ENCODE data around the gene MLYCD.

MLYCD gene

GRCh38 chr16:83895243-83895642 is 3.7 kb upstream of the MLYCD start:
- Histone ChIP-seq H3K4me1 (peaks cover 12% of the 10 kb centered on the region), H3K36me3 (no peaks in the 10 kb centered on the region), H3K4me3 (no peak overlapping the region), H3K9ac (no peak overlapping the region), H3K9me3 (peaks cover 24% of the 10 kb centered on the region), H3K4me2 (no peak overlapping the region), H4K20me1 (peaks cover 6% of the 10 kb centered on the region; the same call in 1 of the 2 replicates), H3K27me3 (no peaks in the 10 kb centered on the region), H3K27ac (no peak overlapping the region)
- no peak for TF ChIP-seq Cebpa-rat (IDR thresholded peaks at IDR 0.05)

DNA sequence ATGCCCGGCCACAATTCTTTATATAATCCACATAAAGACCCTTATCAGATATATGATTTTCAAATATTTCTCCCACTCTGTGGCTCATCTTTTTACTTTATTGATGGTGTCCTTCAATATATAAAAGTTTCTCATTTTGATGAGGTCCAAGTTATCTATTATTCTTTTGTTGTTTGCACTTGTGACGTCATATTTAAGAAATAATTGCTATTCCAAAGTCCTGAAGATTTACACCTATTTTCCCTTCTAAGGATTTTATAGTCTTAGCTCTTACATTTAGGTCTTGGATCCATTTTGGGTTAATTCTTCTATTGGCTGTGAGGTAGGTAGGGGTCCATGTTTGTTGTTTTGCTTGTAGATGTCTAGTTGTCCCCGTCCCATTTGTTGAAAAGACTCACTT is 3.0 kb upstream of the MLYCD start:
- H3K4me1 ChIP-seq, result peaks cover 18% of the 10 kb centered on the region
- H3K4me2 ChIP-seq, result no peak overlapping the region
- H4K20me1 ChIP-seq, result peaks cover 13% of the 10 kb centered on the region
- H3K9me3 ChIP-seq, result peaks cover 18% of the 10 kb centered on the region
- H3K27ac ChIP-seq, result no peak overlapping the region
- H3K36me3 ChIP-seq, result no peaks in the 10 kb centered on the region
- H3K4me3 ChIP-seq, result no peak overlapping the region
- no peak overlapping the region for H3K9ac ChIP-seq
- H3K27me3 ChIP-seq, result no peaks in the 10 kb centered on the region
- no peak for TF ChIP-seq Cebpa-rat (IDR thresholded peaks at IDR 0.05)

GRCh38 chr16:83899272-83899897 is 470 bp downstream of the MLYCD start:
- no peak for TF ChIP-seq Cebpa-rat (IDR thresholded peaks at IDR 0.05)
- peak overlapping the region; percentile 85 for H3K9ac ChIP-seq
- H3K27ac ChIP-seq, result peak overlapping the region; percentile 79

DNA sequence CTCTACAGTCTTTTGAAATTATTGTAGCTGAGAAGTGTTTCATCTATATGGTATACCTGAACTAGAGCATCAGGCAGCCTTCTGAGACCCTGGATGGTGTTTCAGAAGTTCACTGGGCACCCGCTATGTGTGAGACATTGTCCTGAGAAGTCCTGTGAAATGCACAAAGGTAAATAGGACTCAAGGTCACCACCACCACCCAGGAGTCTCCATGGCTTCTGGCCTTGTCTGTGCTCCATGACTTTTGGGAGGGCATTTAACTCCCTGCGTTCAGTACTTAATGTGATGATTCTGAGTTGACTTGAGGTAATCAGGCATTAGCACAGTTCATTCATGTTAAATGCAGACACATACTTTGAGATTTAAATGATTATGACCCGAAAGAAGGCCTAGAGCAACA is 1.1 kb downstream of the MLYCD start:
- Histone ChIP-seq H4K20me1 (peaks cover 50% of the 10 kb centered on the region), H3K9ac (peak overlapping the region; percentile 85), H3K27me3 (no peaks in the 10 kb centered on the region), H3K4me1 (peaks cover 32% of the 10 kb centered on the region), H3K4me3 (peak overlapping the region; percentile 88), H3K36me3 (peaks cover 24% of the 10 kb centered on the region), H3K9me3 (no peaks in the 10 kb centered on the region), H3K27ac (no peak overlapping the region), H3K4me2 (peak overlapping the region; percentile 87)
- TF ChIP-seq Cebpa-rat (IDR thresholded peaks at IDR 0.05), result no peak

More at GRCh38 chr16:83899272-83899897, 470 bp downstream of the MLYCD start:
- Histone ChIP-seq H3K4me2 (peak overlapping the region; percentile 87), H3K4me3 (peak overlapping the region; percentile 88), H3K9me3 (no peaks in the 10 kb centered on the region), H3K27me3 (no peaks in the 10 kb centered on the region), H4K20me1 (peaks cover 45% of the 10 kb centered on the region), H3K4me1 (peaks cover 32% of the 10 kb centered on the region), H3K36me3 (peaks cover 18% of the 10 kb centered on the region)

GRCh38 chr16:83900571-83900970 is 1.7 kb downstream of the MLYCD start:
- Histone ChIP-seq H3K27ac (no peak overlapping the region), H3K27me3 (no peaks in the 10 kb centered on the region), H4K20me1 (peaks cover 56% of the 10 kb centered on the region), H3K4me3 (no peak overlapping the region), H3K36me3 (peaks cover 30% of the 10 kb centered on the region), H3K4me2 (peak overlapping the region; percentile 87), H3K4me1 (peaks cover 32% of the 10 kb centered on the region), H3K9me3 (no peaks in the 10 kb centered on the region), H3K9ac (no peak overlapping the region)
- TF ChIP-seq Cebpa-rat (IDR thresholded peaks at IDR 0.05), result no peak

- no peak for TF ChIP-seq Cebpa-rat (IDR thresholded peaks at IDR 0.05)
- H3K36me3 ChIP-seq, result peaks cover 35% of the 10 kb centered on the region
- peaks cover 32% of the 10 kb centered on the region for H3K4me1 ChIP-seq
- peaks cover 62% of the 10 kb centered on the region for H4K20me1 ChIP-seq
- H3K4me3 ChIP-seq, result no peak overlapping the region
- H3K9ac ChIP-seq, result no peak overlapping the region
- H3K27ac ChIP-seq, result no peak overlapping the region
- no peaks in the 10 kb centered on the region for H3K9me3 ChIP-seq
- no peaks in the 10 kb centered on the region for H3K27me3 ChIP-seq
- H3K4me2 ChIP-seq, result no peak overlapping the region
Observed at GRCh38 chr16:83901101-83901500, 2.2 kb downstream of the MLYCD start.

DNA sequence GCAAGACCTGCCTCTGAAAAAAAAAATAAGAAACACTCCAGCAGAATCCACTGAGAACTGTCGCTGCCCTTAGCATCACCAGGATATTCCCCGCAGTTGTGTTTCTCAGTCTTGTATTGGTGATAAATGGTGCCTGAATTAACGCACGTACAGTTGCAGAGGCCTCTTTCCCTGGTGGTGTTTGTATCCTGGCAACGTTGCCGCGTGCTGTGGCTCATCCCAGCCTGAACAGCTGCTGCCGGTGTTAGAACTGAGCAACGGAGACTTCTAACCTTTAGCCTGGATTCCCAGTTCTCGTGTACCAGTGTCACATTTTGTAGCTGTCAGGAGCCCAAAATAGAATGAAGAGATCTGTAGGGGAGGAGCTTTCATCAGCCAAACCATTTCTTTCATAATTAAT is 4.8 kb downstream of the MLYCD start:
- peaks cover 84% of the 10 kb centered on the region for H4K20me1 ChIP-seq
- peaks cover 62% of the 10 kb centered on the region for H3K36me3 ChIP-seq
- H3K4me3 ChIP-seq, result no peak overlapping the region
- H3K4me2 ChIP-seq, result no peak overlapping the region
- H3K27ac ChIP-seq, result no peak overlapping the region
- TF ChIP-seq Cebpa-rat (IDR thresholded peaks at IDR 0.05), result no peak
- H3K9me3 ChIP-seq, result no peaks in the 10 kb centered on the region
- peaks cover 26% of the 10 kb centered on the region for H3K4me1 ChIP-seq
- H3K27me3 ChIP-seq, result no peaks in the 10 kb centered on the region
- H3K9ac ChIP-seq, result no peak overlapping the region

DNA sequence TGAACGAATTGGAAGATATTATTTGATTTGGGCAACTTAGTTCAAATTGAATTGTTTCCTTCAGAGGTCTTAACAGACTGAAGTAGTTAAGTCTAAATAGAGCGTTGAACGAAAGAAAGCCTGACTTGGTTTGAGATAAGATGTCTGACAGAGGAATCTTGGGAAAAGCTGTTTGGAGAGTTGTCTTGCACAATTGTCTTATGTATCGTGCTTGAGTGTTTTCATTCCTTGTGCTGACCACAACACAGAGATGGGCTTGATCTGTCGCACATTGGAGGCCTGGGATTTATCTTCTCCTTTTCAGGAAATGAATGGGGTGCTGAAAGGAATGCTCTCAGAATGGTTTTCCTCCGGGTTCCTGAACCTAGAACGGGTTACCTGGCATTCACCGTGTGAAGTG is 7.8 kb downstream of the MLYCD start:
- peaks cover 63% of the 10 kb centered on the region for H4K20me1 ChIP-seq
- no peak for TF ChIP-seq Cebpa-rat (IDR thresholded peaks at IDR 0.05)
- H3K9me3 ChIP-seq, result no peaks in the 10 kb centered on the region
- no peaks in the 10 kb centered on the region for H3K27me3 ChIP-seq
- no peak overlapping the region for H3K4me3 ChIP-seq
- no peak overlapping the region for H3K4me2 ChIP-seq
- no peak overlapping the region for H3K27ac ChIP-seq
- H3K36me3 ChIP-seq, result peaks cover 91% of the 10 kb centered on the region
- H3K9ac ChIP-seq, result no peak overlapping the region
- peaks cover 10% of the 10 kb centered on the region for H3K4me1 ChIP-seq

- H3K4me1 ChIP-seq, result peaks cover 9% of the 10 kb centered on the region
- no peak for TF ChIP-seq Cebpa-rat (IDR thresholded peaks at IDR 0.05)
- H3K27me3 ChIP-seq, result no peaks in the 10 kb centered on the region
- H3K9me3 ChIP-seq, result no peaks in the 10 kb centered on the region
- H4K20me1 ChIP-seq, result peaks cover 64% of the 10 kb centered on the region
- peaks cover 95% of the 10 kb centered on the region for H3K36me3 ChIP-seq
- H3K27ac ChIP-seq, result no peak overlapping the region
- no peak overlapping the region for H3K4me2 ChIP-seq
- H3K9ac ChIP-seq, result no peak overlapping the region
- H3K4me3 ChIP-seq, result no peak overlapping the region
Observed at GRCh38 chr16:83907111-83907510, 8.2 kb downstream of the MLYCD start.

GRCh38 chr16:83907631-83908250 is 8.8 kb downstream of the MLYCD start:
- H4K20me1 ChIP-seq, result peaks cover 62% of the 10 kb centered on the region
- H3K9me3 ChIP-seq, result no peaks in the 10 kb centered on the region
- no peak overlapping the region for H3K27ac ChIP-seq
- peaks cover 100% of the 10 kb centered on the region for H3K36me3 ChIP-seq
- H3K4me2 ChIP-seq, result no peak overlapping the region
- H3K9ac ChIP-seq, result no peak overlapping the region
- no peaks in the 10 kb centered on the region for H3K27me3 ChIP-seq
- H3K4me3 ChIP-seq, result no peak overlapping the region
- peaks cover 5% of the 10 kb centered on the region for H3K4me1 ChIP-seq
- TF ChIP-seq Cebpa-rat (IDR thresholded peaks at IDR 0.05), result no peak

Data from BLaER1 (cell line).